ENCODE measurements around the gene ZFAND5. TPM values are rescaled to one million over a fixed set of nuclear protein-coding genes. Genes with fewer than 3 reads are reported as not detected.

ZFAND5 gene
- total and polyA plus RNA-seq, 2 of the 13 experiments (the other 11 are each of a cell fraction or from before 2014, with no cell fraction given) = 53.4 to 60.2 TPM

- no peak for TF ChIP-seq CEBPZ (IDR thresholded peaks at IDR 0.05; ENCODE audit: low read length)
- TF ChIP-seq PLRG1 (conservative IDR thresholded peaks at IDR 0.05) = no peak
- TF ChIP-seq NCOR1 (IDR thresholded peaks at IDR 0.05; ENCODE audit: borderline replicate concordance, low read length) = no peak
- TF ChIP-seq ZNF275 (CRISPR knock-in tag; IDR thresholded peaks at IDR 0.05; ENCODE audit: borderline replicate concordance) = no peak
- no peak; the same call in 1 of the 2 replicates for TF ChIP-seq ZFYVE20 (CRISPR knock-in tag; IDR thresholded peaks at IDR 0.05; ENCODE audit: borderline replicate concordance, low read depth)
- TF ChIP-seq ZMYM2 (CRISPR knock-in tag; IDR thresholded peaks at IDR 0.05) = no peak
- TF ChIP-seq BCL6 (CRISPR knock-in tag; IDR thresholded peaks at IDR 0.05) = peak; percentile 11
- TF ChIP-seq BRF2 (CRISPR knock-in tag; IDR thresholded peaks at IDR 0.05) = peak; percentile 53; the same call in 1 of the 2 replicates
- peak; percentile 97 for TF ChIP-seq SP4 (CRISPR knock-in tag; IDR thresholded peaks at IDR 0.05)
- no peak for TF ChIP-seq SNAPC5 (CRISPR knock-in tag; IDR thresholded peaks at IDR 0.05; ENCODE audit: borderline replicate concordance)
- TF ChIP-seq RFX3 (CRISPR knock-in tag; IDR thresholded peaks at IDR 0.05) = no peak
- TF ChIP-seq NCOA2 (CRISPR knock-in tag; IDR thresholded peaks at IDR 0.05) = peak; percentile 32; the same call in 1 of the 2 replicates
- peak; percentile 68; the same call in 1 of the 2 replicates for TF ChIP-seq ZNF451 (CRISPR knock-in tag; IDR thresholded peaks at IDR 0.05)
- TF ChIP-seq ZNF441 (CRISPR knock-in tag; IDR thresholded peaks at IDR 0.05; ENCODE audit: borderline replicate concordance) = no peak
- peak; percentile 41 for TF ChIP-seq MED8 (CRISPR knock-in tag; IDR thresholded peaks at IDR 0.05; ENCODE audit: insufficient replicate concordance)
- peak; percentile 52; the same call in 1 of the 2 replicates for TF ChIP-seq KDM5B (CRISPR knock-in tag; IDR thresholded peaks at IDR 0.05; ENCODE audit: borderline replicate concordance)
- TF ChIP-seq ZNF737 (CRISPR knock-in tag; IDR thresholded peaks at IDR 0.05; ENCODE audit: borderline replicate concordance) = no peak
- peak; percentile 19; the same call in 1 of the 2 replicates for TF ChIP-seq JDP2 (CRISPR knock-in tag; IDR thresholded peaks at IDR 0.05; ENCODE audit: borderline replicate concordance)
- no peak for TF ChIP-seq ZNF644 (CRISPR knock-in tag; IDR thresholded peaks at IDR 0.05; ENCODE audit: low read depth)
- TF ChIP-seq PAXIP1 (CRISPR knock-in tag; conservative IDR thresholded peaks at IDR 0.05) = no peak; the same call in 1 of the 2 replicates
Observed at GRCh38 chr9:72364679-72365524, at the start of gene ZFAND5 (continued).

Data from HepG2 (cell line).